RWPE1 (cell line): ENCODE measurements around the gene EDEM1.

ENCODE experiments used
- CTCF ChIA-PET: fragments of 350-600 bp; sonication (Branson Sonifier 250); formaldehyde crosslinking; extraction: SDS; loops from one replicate; lab custom pipeline; 2021; lab: Yijun Ruan, JAX
- POLR2A ChIA-PET: fragments of 400-600 bp; formaldehyde crosslinking; extraction: SDS; loops from one replicate; lab custom pipeline; 2020; ENCODE audit warnings: antibody characterized with exemption; ENCODE audit not compliant: low non-redundant PET; lab: Yijun Ruan, JAX
- DNase-seq: peaks from one replicate; pipeline ENCODE4 v3.0.0; 2012; ENCODE audit warnings: low spot score
- H3K27ac ChIP-seq: fragments of 450-650 bp; 2 replicates; pipeline ENCODE4 v1.5.1; 2017
- TF ChIP-seq, protein P1 (sequence below): fragments of 450-650 bp; conservative IDR thresholded peaks from 2 replicates; pipeline ENCODE4 v1.5.1; 2017; ENCODE audit warnings: low read depth, mild to moderate bottlenecking

Gene EDEM1

DNA sequence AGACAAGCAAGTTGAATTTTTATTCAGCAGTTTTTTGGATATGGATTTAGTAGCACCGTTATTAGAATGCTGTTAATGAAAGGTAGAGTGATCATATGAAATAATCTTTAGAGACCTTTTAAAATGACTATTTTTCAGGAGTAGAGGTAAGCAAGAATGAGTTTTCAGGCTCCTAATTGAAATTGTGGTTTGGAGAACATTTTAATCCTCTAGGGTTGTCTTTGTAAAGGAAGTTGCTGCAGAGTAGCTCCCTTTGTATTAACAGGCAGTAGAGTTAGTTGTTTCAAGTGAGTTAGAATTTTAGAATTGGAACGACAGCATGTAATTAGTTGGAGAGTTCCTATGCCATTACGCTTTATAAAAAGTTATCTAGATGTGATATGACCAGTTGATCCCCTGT lies 27.2 kb upstream of the EDEM1 start:
- ChIA-PET CTCF (interaction anchor here (0.6 to 1.1 kb wide), 2 partner anchors 22 to 37 kb away, joined by 3 to 6 read pairs; no protein-coding TSS in a partner anchor), POLR2A (interaction anchor here (0.6 kb wide), 1 partner anchor 35 kb away, joined by 4 read pairs; no protein-coding TSS in a partner anchor)
- no peak for DNase-seq
- TF ChIP-seq, protein P1, sequence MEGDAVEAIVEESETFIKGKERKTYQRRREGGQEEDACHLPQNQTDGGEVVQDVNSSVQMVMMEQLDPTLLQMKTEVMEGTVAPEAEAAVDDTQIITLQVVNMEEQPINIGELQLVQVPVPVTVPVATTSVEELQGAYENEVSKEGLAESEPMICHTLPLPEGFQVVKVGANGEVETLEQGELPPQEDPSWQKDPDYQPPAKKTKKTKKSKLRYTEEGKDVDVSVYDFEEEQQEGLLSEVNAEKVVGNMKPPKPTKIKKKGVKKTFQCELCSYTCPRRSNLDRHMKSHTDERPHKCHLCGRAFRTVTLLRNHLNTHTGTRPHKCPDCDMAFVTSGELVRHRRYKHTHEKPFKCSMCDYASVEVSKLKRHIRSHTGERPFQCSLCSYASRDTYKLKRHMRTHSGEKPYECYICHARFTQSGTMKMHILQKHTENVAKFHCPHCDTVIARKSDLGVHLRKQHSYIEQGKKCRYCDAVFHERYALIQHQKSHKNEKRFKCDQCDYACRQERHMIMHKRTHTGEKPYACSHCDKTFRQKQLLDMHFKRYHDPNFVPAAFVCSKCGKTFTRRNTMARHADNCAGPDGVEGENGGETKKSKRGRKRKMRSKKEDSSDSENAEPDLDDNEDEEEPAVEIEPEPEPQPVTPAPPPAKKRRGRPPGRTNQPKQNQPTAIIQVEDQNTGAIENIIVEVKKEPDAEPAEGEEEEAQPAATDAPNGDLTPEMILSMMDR, result no peak
- H3K27ac ChIP-seq, result no peak overlapping the region

DNA sequence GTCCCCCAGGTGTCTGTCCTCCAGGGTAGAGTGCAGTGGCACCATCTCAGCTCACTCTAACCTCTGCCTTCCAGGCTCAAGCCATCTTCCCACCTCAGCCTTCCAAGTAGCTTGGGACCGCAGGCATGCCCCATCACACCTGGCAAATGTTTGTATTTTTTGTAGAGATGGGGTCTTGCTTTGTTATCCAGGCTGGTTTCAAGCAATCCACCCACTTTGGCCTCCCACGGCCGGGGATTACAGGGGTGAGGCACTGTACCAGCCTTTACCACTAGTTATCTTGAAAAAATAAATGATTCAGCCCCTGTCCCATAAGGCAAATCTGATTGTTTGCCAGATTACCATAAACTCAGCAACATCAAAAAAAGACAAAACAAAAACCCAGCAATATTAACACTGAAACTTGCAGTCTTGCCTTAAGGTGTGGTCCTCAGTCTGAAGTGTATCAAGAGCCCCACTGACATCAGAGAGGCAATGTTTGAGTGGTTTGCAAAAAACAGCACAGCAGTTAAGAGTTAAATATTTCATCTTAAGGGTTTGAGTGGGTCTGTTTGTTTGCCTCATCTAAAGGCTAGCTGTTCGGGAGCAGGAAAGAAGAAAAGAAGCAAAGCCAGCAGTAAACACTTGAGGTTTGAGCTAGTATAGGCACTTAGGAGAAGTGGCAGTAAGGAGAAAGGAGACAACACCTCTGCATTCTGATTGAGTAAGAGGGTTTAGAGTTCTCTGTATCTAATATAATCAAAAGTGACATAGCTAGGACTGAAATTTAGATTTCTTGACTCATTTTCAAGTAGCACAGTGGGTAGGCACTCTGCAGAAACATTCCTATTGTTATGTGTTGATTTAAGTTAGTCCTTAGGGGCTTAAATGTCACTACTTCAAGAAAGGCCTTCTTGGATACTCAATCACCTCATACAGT lies 26.3 kb upstream of the EDEM1 start:
- peak overlapping the region; percentile 54; the same call in 1 of the 2 replicates for H3K27ac ChIP-seq
- DNase-seq, result peak; percentile 21
- TF ChIP-seq, protein P1, result no peak
- CTCF ChIA-PET, result interaction anchor here (1.1 kb wide), 1 partner anchor 38 kb away, joined by 6 read pairs; no protein-coding TSS in a partner anchor
- POLR2A ChIA-PET, result no interaction called here

DNA sequence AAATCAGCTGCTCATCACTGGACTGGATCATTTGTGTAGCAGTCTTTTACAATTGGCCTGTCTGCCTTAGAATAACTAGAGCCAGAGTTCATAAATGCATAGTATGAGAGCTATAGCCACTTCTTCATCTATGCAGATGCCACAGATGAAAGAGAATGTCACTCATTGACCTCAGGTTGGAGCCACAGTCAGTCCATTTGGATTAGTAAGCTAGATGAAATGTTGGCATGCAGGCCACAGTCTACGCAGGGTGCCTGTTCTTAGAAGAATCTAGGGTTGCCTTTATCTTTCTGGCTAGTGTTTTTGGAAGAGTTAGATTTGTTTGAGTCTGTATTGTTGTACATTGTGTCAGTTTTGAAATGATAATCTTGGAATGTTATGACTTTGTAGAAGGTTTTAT lies 25.4 kb upstream of the EDEM1 start:
- ChIA-PET POLR2A (no interaction called here), CTCF (no interaction called here)
- H3K27ac ChIP-seq, result no peak overlapping the region
- TF ChIP-seq, protein P1, result no peak
- no peak for DNase-seq

DNA sequence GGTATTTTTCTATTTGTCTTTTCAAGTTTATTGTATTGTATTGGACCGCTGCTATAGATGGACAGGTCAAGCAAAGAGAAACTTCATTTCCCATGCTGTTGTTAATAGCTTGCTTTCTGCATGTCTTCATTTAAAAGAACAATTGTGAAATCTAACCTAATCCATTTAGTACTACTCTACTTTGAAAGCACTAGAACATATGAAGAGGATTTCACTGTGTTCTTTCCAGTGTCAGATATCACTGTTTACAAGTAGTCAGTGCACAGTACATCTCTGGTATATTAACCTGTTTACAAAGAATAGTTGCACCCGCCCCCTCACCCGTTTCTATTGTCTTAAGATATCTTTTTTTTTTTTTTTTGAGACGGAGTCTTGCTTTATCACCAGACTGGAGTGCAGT lies 21.8 kb upstream of the EDEM1 start:
- H3K27ac ChIP-seq, result no peak overlapping the region
- ChIA-PET POLR2A (no interaction called here), CTCF (no interaction called here)
- DNase-seq, result no peak
- TF ChIP-seq, protein P1, result no peak

DNA sequence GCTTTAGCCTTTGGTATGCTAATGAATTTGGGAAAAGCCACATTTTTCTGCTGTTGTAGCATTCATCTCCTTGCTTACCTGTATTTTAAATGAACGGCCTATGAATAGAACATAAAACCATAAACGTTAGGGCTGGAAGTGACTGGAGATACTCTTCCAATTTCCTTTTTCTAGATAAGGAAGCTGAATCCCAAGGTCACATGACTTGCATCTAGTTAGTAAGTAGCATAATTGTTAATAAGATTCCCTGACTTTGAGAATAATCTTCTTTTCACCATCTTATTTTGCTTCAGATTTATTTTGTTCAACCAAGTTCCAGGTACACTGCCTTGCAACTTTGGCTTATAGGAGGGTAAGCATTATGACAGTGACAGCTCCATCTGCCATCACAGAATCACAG lies 20.7 kb upstream of the EDEM1 start:
- H3K27ac ChIP-seq, result no peak overlapping the region
- ChIA-PET CTCF (interaction anchor here (0.6 kb wide), 1 partner anchor 45 kb away, joined by 3 read pairs; no protein-coding TSS in a partner anchor), POLR2A (no interaction called here)
- TF ChIP-seq, protein P1, result no peak
- DNase-seq, result no peak

DNA sequence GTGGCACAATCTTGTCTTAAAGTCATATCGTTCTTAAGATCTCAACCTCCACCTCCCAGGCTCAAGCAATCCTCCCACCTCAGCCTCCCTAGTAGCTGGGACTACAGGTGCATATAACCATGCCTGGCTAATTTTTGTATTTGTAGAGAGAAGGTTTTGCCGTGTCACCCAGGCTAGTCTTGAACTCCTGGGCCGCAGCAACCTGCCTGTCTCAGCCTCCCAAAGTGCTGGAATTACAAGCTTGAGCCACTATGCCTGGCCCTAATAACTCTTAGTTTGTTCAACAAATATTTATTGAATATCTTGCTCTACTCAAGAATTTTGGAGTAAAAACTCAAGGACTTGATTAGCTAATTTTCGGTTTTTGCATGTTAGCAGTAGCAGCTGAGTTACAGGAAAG lies 19.4 kb upstream of the EDEM1 start:
- TF ChIP-seq, protein P1, result no peak
- no peak overlapping the region for H3K27ac ChIP-seq
- ChIA-PET CTCF (no interaction called here), POLR2A (no interaction called here)
- DNase-seq, result no peak
